WERI-Rb-1 (cell line): Measurements from ENCODE around the gene KRT16.
A peak's percentile ranks its signal among the peaks of the same experiment; 100 is the strongest.

Experiments
- DNase-seq: peaks from one replicate; pipeline ENCODE4 v3.0.0-alpha.2; 2020
- H3K27ac ChIP-seq: fragments of 250-450 bp; sonication (Bioruptor Pico); 2 replicates; pipeline ENCODE4 v1.5.1; 2020; ENCODE audit warnings: mild to moderate bottlenecking, moderate library complexity
- H3K27me3 ChIP-seq: fragments of 250-450 bp; sonication (Bioruptor Pico); 2 replicates; pipeline ENCODE4 v1.5.1; 2021; ENCODE audit warnings: mild to moderate bottlenecking, low read depth, moderate library complexity; ENCODE audit not compliant: insufficient read depth, severe bottlenecking
- H3K36me3 ChIP-seq: fragments of 250-450 bp; sonication (Bioruptor Pico); 2 replicates; pipeline ENCODE4 v1.5.1; 2020; ENCODE audit warnings: mild to moderate bottlenecking, moderate library complexity
- H3K4me3 ChIP-seq: 2 replicates; pipeline ENCODE4 v1.5.1; 2011; ENCODE audit warnings: low read depth, mild to moderate bottlenecking, control low read depth, low read length
- H3K9me3 ChIP-seq: fragments of 250-450 bp; sonication (Bioruptor Pico); 2 replicates; pipeline ENCODE4 v1.5.1; 2021; ENCODE audit warnings: mild to moderate bottlenecking, moderate library complexity; ENCODE audit not compliant: severe bottlenecking
- CTCF ChIP-seq: IDR thresholded peaks from 2 replicates; pipeline ENCODE4 v1.5.1; 2011; ENCODE audit warnings: low read depth, mild to moderate bottlenecking, control low read depth, inconsistent platforms, low read length

Gene KRT16

GRCh38 chr17:41633556-41634199 is 21.1 kb upstream of the KRT16 start:
- peak; percentile 39 for DNase-seq
- Histone ChIP-seq H3K36me3 (no peaks in the 10 kb centered on the region), H3K4me3 (no peak overlapping the region), H3K27me3 (no peaks in the 10 kb centered on the region), H3K9me3 (no peaks in the 10 kb centered on the region), H3K27ac (no peak overlapping the region)
- TF ChIP-seq CTCF = no peak

GRCh38 chr17:41632482-41633105 is 20.0 kb upstream of the KRT16 start:
- no peaks in the 10 kb centered on the region for H3K27me3 ChIP-seq
- no peak for DNase-seq
- no peak for TF ChIP-seq CTCF
- no peaks in the 10 kb centered on the region for H3K36me3 ChIP-seq
- H3K27ac ChIP-seq = no peak overlapping the region
- H3K9me3 ChIP-seq = no peaks in the 10 kb centered on the region
- no peak overlapping the region for H3K4me3 ChIP-seq

GRCh38 chr17:41631898-41632285 is 19.3 kb upstream of the KRT16 start:
- no peak for TF ChIP-seq CTCF
- Histone ChIP-seq H3K4me3 (no peak overlapping the region), H3K27me3 (no peaks in the 10 kb centered on the region), H3K9me3 (no peaks in the 10 kb centered on the region), H3K36me3 (no peaks in the 10 kb centered on the region), H3K27ac (no peak overlapping the region)
- DNase-seq = no peak

- no peak for TF ChIP-seq CTCF
- no peak overlapping the region for H3K4me3 ChIP-seq
- no peak for DNase-seq
Measured at GRCh38 chr17:41631025-41631897, 18.7 kb upstream of the KRT16 start.

GRCh38 chr17:41629826-41630670 is 17.5 kb upstream of the KRT16 start:
- TF ChIP-seq CTCF = no peak
- DNase-seq = no peak
- Histone ChIP-seq H3K4me3 (no peak overlapping the region), H3K27ac (no peak overlapping the region), H3K9me3 (no peaks in the 10 kb centered on the region), H3K36me3 (no peaks in the 10 kb centered on the region), H3K27me3 (no peaks in the 10 kb centered on the region)

More at GRCh38 chr17:41631025-41631897, 18.7 kb upstream of the KRT16 start:
- Histone ChIP-seq H3K36me3 (no peaks in the 10 kb centered on the region), H3K9me3 (no peaks in the 10 kb centered on the region), H3K27me3 (no peaks in the 10 kb centered on the region), H3K27ac (no peak overlapping the region)
